Measurements from ENCODE around the gene SNIP1.
"Not testable (repeated sequence)": the region's sequence is repeated elsewhere in the genome, so short reads cannot be mapped to it uniquely, and the experiment has no call there.

SNIP1 gene, protein sequence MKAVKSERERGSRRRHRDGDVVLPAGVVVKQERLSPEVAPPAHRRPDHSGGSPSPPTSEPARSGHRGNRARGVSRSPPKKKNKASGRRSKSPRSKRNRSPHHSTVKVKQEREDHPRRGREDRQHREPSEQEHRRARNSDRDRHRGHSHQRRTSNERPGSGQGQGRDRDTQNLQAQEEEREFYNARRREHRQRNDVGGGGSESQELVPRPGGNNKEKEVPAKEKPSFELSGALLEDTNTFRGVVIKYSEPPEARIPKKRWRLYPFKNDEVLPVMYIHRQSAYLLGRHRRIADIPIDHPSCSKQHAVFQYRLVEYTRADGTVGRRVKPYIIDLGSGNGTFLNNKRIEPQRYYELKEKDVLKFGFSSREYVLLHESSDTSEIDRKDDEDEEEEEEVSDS

DNA sequence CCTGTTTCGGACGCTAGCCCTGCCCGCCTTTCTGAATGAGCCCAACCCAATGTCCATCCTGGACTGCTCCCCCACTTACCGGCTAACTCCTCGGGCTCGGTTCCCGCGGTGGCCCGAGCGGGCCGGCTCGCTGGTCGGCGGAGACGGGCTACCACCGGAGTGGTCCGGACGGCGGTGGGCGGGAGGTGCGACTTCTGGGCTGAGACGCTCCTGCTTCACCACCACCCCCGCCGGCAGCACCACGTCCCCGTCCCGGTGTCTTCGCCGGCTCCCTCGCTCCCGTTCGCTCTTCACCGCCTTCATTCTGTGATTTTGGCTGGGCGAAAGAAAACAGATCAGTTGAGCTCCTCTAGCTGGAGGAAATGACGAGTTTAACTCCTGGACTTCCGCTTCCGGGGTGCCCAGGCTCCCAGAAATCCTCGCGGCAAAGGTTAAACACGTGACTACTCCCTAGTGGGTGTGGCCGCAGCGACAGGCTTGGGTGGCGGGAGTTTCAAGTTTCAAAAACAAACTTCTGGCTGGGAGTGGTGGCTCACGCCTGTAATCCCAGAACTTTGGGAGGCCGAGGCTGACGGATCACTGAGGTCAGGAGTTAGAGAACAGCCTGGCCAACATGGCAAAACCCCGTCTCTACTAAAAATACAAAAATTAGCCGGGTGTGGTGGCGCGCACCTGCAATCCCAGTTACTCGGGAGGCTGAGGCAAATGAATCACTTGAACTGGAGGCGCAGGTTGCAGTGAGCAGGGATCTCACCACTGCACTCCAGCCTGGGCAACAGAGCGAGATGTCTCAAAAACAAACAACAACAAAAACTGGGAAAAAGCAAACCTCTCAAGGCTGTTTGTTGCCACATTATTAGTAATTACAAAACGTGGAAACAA lies at the start of gene SNIP1:
Gene SNIP1 (minus strand): TSS at position 367 of the 882 bp plus-strand sequence. CDS start 64 bp downstream, at position 303.
- DNase-seq, result peak; percentile 94

DNA sequence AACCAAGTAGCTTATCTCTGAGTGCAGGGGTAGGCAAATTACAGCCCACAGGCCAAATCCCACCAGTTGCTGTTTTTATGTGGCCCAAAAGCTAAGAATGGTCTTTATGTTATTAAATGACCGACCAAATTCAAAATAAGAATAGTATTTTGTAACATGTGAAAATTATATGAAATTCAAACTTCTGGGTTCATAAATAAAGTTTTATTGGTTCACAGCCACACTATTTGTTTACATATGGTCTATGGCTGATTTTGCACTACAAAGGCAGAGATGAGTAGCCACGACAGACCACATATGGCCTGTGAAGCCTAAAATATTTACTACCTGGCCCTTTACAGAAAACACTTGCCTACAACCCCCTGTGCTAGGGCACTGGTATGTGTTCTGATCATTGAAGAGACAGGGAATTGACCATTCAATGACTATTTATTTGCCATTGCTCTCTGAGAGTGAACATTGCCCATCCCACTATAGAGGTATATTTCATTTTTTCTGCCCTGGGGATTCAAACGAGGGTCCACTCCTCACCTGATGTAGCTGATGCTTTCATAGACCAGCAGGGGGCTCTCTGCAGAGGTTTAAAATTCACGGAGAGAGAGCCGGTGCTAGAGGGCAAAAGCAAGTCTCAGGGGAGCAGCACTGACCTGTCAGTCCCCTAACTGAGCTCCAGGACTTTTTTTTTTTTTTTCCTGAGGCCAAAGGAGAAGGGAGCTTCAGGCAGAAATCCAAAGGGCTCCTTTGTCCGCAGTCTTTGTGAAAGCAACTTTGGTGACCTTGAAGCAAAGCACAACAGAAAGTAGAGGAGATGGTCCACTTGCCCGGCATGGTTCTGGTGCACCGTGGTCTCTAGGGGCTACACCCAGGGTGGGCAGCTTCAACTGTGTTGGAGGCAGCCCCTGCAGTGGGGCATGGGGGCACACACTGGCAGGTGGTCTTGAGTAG lies 48.9 kb upstream of the SNIP1 start:
- DNase-seq, result no peak

DNA sequence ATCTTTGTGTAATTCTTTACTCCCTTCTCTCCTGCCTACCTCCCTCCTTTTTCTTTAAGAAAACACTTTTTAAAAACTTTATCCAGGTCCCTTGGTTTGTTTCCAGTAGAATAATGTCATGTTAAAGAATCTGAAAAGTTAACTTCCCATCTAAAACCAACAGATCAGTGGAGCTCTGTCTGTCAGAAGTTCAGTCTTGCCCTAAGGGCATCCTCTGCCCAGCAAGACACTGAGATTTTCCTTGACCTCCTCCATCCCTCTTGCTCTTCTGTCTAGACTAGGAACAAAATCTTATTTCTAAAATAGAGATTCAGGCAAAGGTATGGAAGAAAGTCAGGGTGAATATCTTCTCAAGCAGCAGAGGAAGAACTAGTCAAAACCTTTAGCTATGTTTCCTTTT lies 47.3 kb upstream of the SNIP1 start:
- DNase-seq, result no peak

DNA sequence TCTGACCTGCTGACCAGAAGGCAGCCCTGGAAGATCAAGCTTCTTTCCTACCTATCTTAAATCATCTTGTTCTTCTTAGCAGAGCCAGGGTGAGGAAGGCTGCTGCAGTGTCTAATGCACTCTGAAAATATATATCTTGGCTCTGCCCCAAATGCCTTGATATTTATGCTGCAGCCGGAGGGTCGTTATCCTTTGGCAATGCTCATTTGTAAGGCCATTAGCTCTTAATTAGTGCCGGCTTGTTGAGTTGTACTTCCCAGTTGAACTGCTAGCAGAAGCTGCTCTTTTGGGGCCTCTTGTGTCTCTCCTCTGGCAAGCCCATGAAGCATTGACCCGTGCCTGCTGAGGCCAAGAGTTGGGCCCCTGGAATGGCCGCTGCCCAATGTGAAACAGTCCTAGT lies 45.8 kb upstream of the SNIP1 start:
- no peak for DNase-seq

DNA sequence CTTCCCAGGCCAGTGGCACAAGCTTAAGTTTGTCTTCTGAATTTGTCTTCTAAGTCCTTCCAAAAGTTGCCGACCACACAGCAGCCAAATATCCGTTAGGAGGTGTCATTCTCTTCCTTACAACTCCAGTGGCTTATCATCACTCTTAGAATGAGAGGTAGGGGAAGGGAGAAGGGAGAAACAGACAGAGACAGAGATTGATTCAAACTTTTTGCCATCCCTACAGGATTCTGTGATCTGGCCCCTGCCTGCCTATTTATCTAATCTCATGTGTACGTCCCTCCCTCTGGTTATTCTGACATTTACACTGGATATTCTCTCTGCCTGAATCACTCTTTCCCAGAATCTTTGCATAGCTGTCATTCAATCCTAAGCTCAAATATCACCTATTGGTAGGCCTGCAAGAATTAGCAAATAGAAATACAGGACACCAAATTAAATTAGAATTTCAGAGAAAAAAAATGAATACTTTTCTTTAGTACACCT lies 42.1 kb upstream of the SNIP1 start:
- DNase-seq, result no peak

DNA sequence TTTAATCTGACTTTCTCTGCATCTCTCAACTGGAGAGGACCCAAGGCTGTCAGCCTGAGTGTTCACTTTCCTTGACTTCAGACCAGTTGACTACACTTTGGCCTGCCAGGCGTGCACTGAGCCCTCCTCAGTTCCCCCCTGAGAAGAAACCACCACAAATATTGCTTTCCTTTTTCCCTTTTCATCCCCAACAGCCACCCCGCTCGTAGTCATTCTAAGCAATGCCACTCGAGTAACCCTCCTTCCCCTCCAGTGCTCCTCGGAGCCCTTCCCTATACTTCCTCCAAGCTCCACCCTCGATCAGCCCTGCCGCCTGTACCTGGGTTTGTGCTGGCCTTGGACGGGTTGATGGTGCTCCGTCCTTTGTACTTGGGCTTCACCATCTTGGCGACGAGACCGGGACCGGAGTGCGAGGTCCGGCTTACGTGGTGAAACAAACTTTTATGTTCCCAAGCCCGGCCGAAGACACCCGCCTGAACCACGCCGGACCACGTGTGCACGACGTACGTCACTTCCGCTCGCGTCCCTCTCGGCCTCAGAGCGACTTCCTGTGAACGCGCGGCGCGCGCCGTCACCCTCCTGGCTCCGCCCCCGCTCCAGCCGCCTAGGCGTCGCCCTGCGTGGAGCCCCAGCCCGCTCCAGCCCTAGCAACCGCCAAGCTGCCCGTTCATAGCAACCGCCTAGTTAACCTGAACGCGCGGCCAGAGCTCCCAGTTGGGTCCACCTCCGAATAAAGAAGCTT lies 41.5 kb upstream of the SNIP1 start, which contains the start of gene GNL2:
Gene GNL2 (minus strand): TSS at position 498 of the 742 bp plus-strand sequence. CDS start 115 bp downstream, at position 383.
- peak; percentile 98 for DNase-seq

DNA sequence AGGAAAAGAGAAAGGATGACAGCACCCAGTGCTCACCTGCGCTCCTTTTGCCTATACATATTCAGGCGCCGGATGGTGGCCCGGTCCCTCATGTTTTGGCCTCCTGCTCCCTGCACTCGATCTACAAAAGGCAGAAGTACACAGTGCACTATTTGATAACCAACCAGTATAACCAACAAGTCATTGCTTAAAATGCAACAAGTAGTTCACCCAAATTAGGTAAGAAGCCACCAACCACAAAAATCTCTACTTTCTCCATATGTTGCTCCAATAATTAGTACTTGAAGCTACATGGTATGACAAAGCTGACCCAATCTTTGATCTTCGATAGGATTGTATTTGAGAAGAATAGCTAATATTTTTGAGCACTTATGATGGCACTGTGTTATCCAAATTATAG lies 39.6 kb upstream of the SNIP1 start:
- DNase-seq, result no peak

DNA sequence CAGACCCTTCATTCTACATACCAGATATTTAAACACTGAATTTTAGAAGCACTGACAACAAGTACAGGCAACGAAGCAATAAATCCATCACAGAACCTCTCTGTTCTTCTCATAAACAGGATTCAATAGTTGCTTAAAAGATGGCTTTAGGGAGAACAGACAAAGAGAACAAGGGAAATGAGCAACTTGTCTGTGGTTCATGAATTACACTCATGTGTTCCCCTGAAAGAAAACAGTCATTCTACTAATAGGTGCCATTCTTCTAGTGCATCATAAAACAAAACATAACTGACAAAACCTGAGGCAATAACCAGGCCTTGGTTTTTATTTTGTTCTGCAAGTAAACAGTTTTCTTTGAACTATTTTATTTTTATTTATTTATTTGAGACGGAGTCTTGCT lies 34.8 kb upstream of the SNIP1 start:
- no peak for DNase-seq

DNA sequence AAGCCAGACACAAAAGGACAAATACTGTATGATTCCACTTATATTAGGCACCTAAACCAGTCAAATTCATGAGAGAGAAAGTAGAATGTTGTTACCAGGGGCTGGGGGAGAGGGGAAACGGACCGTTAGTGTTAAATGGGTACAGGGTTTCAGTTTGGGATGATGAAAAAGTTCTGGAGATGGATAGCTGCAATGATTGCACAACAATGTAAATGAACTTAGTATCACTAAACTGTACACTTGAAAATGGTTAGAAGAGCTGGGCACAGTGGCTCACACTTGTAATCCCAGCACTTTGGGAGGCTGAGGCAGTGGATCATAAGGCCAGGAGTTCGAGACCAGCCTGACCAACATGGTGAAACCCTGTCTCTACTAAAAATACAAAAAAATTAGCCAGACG lies 30.5 kb upstream of the SNIP1 start:
- not testable (repeated sequence) for DNase-seq

DNA sequence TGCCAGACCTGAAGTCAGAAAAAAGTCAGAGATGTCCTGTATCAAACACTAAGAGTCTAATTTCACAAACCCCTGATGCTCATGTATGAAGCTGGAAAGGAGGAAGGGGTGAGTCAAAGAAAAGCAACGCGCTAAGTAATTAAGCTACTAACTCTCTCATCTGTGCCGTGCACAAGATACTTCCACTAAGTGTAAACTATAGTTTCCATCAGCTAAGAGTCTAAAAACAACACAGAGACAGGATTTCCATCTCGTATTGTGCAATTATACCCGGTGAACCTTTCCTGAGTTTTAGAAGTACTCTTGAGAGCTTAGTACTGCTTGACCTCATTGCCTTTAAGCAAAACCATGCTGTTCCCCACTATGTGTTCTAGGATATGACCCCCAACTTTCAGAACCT lies 21.6 kb upstream of the SNIP1 start:
- no peak for DNase-seq

DNA sequence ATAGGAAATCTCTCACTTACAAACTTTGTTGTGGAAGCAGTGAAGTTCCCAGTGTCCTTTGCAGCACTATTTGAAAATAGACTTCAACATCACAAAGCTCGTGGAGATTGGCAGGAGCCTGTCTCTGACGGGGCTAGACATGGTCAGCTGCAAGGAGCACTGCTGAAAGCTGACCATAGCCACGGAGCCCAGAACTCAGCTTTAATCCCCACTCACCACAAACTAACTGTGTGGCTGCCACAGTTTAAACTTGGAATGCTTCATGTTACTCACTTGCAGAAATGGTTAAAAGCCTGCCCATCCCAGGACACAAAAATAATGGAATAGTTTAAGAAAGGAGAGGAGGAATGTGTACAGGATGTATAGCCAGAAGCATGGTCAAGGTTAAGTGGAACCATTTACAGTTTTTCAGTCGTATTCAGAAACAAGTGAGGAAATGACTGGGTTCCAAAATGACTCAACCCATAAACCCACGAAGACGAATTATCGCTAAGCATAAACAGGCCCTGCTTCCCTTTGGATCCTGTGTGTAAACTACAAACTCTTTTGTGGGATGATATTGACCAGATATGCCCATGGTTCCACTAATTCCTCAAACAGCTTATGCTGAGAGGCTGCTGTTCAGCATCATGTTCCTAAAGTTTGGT lies 20.9 kb upstream of the SNIP1 start:
- DNase-seq, result no peak

DNA sequence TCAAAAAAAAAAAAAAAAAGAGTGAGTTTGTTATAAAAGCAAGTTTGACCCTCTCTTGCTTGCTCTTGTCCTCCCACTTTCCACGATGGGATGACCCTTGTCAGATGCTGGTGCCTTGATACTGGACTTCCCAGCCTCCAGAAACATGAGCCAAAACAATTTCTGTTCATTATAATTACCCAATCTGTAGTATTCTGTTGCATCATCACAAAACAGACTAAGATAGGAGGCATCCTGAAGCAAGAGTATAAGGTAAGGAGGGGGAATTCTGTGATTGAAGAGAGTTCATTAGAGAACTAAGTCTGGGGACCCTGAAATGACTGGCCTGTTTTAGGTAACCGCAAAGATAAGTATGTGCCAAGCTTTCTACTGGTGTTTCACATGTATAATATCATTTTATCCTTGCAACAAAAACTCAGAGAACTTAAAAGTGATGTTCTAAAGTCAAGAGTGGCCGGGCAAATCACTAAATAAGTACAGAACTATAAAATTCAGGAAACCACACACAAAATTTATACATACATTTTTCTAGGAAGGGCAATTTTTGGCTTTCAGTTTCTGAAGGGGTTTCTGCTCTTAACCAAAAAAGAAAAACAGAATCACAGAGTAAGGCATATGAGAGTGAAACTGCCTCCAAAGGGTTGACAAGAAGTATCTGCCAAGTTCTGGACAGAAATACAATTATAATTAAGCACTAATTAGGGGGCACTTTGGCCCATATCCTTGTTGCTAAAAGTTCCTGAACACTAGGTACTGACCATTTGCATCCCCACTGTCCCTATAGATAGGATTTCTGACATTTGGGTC lies 16.6 kb upstream of the SNIP1 start:
- no peak for DNase-seq

DNA sequence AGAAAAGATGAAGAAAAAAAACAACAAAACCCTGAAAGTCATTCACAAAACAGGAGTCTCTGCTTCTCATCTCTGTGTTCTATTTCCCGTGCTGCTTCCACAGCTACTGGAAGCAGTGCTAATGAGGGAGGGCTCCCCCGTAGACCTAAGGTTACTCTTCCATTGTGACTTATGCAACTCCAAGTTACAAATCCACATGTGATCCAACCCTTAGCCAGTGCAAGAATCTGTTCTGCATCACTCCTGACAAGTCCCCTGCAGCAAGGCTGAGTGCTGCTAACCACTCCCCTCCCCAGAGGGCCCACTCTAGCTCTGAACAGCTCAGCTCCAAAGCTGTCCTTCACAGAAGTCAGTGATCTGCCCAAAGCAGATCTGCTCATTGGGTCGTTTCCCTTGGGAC lies 12.9 kb upstream of the SNIP1 start:
- DNase-seq, result no peak

DNA sequence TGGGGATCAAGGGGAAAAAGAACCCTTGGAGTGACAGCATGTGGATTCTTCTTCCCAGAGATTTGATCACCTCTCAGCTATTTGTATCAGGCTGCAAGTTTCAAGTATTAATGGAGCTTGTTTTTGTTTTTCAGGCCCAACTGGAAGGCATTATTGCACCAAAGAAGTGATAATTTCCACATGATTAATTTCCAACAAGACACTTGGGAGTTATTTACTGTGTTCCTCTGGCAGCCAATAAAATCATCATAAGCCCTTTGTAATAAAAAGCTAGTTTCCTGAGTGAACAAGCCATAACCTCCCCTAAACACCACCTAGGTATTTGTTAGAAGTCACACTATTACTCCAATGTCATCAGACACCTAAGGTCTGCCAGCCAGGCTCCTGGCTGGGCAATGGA lies 10.8 kb upstream of the SNIP1 start:
- DNase-seq, result no peak

DNA sequence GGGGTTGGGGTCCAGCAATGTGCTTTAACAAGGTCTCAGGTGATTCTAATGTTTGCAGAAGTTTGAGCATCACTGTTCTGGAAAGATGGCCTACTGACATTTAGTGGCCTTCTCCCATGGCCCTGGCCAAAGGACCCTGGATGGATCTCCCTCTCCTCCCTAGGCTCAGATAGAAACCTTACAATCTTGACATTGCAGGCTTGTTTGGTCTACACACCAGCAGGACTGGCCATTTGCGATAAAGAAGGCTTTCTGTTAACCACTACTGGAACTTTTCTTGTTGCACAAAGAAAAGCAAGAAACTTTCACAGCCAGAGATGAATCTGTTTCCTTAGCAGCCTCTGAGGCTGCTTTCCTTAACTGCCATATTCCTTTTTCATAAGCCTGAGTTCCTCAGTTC lies 8.9 kb upstream of the SNIP1 start:
- no peak for DNase-seq

DNA sequence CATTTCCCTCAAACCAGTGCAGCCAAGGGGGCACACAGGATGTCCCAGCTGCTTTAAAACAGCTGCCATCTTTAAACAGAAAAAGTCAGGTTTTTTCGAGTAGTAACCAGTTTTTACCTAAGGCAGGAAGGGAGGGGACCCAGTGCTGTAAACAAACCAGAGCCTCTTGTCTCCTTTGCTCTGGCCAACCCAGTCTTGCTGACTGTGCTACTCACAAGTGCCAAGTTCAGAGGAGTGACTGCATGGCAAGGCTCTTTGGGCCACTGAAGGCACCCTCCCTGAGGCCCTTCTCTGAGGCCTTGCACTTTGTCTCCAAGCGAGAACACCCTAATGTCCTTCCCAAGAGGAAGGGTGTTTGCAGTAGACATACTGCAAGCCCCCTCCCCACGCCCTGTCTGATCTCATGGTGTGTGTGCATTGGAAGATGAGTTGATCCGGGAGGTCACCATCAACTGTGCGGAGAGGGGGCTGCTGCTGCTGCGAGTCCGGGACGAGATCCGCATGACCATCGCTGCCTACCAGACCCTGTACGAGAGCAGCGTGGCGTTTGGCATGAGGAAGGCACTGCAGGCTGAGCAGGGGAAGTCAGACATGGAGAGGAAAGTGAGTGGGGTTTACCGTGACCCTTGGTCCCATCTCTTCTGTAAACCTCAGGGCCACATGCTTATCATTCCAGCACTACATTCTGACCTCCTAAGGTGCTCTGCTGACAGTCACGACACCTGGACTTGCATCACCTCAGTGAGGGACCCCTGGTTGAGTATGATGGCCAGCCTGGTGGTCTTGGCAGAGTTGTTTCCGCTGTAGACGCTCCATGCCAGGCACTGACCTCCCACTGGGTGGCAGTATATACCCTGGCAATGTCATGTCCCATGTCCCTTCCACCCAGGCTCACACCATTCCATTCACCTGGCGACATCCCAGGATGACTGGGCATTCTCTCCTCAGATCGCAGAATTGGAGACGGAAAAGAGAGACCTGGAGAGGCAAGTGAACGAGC lies 7.3 kb upstream of the SNIP1 start:
- DNase-seq, result no peak

DNA sequence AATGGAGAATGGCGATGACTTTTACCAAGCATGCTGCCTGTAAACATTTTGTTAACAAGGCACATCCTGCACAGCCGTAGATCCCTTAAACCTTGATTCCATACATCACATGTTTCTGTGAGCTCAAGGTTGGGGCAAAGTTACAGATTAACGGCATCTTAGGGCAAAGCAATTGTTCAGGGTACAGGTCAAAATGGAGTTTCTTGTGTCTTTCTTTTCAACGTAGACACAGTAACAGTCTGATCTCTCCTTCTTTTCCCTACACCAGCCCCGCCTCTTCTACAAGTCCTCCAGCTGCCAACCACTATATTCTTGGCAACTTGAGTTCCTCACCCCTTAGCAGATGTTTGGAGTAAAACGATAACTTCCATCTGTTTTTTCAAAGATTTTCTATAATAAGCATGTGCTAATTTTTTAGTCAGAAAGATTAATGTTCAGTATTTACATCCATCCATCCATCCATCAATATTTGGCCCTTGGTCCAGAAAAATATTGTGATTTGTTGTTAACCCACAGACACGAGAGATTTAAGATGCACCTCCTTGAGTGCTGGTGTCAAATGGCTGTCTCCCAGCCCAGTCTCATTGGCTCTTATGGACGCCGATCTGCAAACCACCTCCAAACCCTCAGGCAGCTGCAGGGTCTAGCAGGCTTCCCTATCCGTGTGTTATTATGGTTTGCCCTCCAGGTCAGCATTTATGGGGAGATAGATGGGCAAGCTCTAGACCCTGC lies 6.5 kb upstream of the SNIP1 start:
- no peak for DNase-seq

DNA sequence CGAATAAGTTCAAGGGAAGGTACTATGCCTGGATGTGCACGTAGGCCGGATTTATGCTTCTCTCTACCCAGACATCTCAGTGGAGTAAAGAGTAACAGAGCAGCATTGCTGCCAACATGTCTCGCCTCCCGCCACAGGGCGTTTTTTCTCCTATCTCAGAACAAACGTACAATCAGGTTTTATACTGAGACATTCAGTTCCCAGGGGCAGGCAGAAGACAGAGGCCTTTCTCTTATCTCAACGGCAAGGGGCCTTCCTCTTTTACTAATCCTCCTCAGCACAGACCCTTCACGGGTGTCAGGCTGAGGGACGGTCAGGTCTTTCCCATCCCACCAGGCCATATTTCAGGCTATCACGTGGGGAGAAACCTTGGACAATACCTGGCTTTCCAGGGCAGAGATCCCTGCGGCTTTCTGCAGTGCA lies 5.9 kb upstream of the SNIP1 start:
- DNase-seq, result not testable (repeated sequence)

Measured in left hindlimb (tissue), 1 donor.